Measurements from ENCODE around the gene ITPK1. TPM values are rescaled to one million over a fixed set of nuclear protein-coding genes. Genes with fewer than 3 reads are reported as not detected.
A peak's percentile ranks its signal among the peaks of the same experiment; 100 is the strongest.

ITPK1 gene
- total RNA-seq, 3 donors from 2014 or later (not counting 1 experiment from before 2014, with no cell fraction given) = 73.2 to 74.8 (median 74.4) TPM

GRCh38 chr14:93096691-93097322 is 18.9 kb downstream of the ITPK1 start:
- ATAC-seq = no peak
- no peaks in the 10 kb centered on the region for H3K9me3 ChIP-seq (ENCODE audit: control insufficient read depth, insufficient read depth, low read length)
- WGBS (ENCODE audit: insufficient coverage) = 93% methylated on average over 13 of the region's 13 CpGs
- no peaks in the 10 kb centered on the region for H3K27me3 ChIP-seq (ENCODE audit: control insufficient read depth, insufficient read depth, low read length)
- no peak for TF ChIP-seq CTCF (IDR thresholded peaks at IDR 0.05)
- H3K4me3 Mint-ChIP-seq = no peak overlapping the region
- H3K36me3 Mint-ChIP-seq = no peaks in the 10 kb centered on the region
- peaks cover 26 to 80% of the 10 kb centered on the region in 2 donors for H3K4me1 Mint-ChIP-seq
- intact Hi-C loops (cut with micrococcal nuclease) = no loop called here
- H3K27me3 Mint-ChIP-seq (ENCODE audit: low read depth in 2 of 2) = no peaks in the 10 kb centered on the region
- no peaks in the 10 kb centered on the region for H3K9me3 Mint-ChIP-seq
- no peak for DNase-seq
- peak overlapping the region; percentile 77 to 79 for H3K27ac Mint-ChIP-seq
- H3K4me3 ChIP-seq (ENCODE audit: low read length) = no peak overlapping the region
- no peaks in the 10 kb centered on the region for H3K36me3 ChIP-seq (ENCODE audit: control insufficient read depth, insufficient read depth, low read length)
- peaks cover 17% of the 10 kb centered on the region for H3K4me1 ChIP-seq (ENCODE audit: control insufficient read depth, insufficient read depth, low read length)
- no peak overlapping the region for H3K27ac ChIP-seq (ENCODE audit: low read length)

- Histone ChIP-seq H3K4me3 (ENCODE audit: low read length) (no peak overlapping the region), H3K27ac (ENCODE audit: low read length) (no peak overlapping the region), H3K27me3 (ENCODE audit: control insufficient read depth, insufficient read depth, low read length) (no peaks in the 10 kb centered on the region), H3K9me3 (ENCODE audit: control insufficient read depth, insufficient read depth, low read length) (no peaks in the 10 kb centered on the region), H3K36me3 (ENCODE audit: control insufficient read depth, insufficient read depth, low read length) (no peaks in the 10 kb centered on the region), H3K4me1 (ENCODE audit: control insufficient read depth, insufficient read depth, low read length) (peaks cover 20% of the 10 kb centered on the region)
- WGBS (ENCODE audit: insufficient coverage) = 82% methylated on average over 12 of the region's 13 CpGs
- Mint-ChIP-seq H3K27ac (peak overlapping the region; percentile 77 to 79), H3K4me3 (peak overlapping the region; percentile 43), H3K27me3 (ENCODE audit: low read depth in 2 of 2) (no peaks in the 10 kb centered on the region), H3K4me1 (peaks cover 32 to 84% of the 10 kb centered on the region in 2 donors), H3K9me3 (no peaks in the 10 kb centered on the region), H3K36me3 (no peaks in the 10 kb centered on the region)
- TF ChIP-seq CTCF (IDR thresholded peaks at IDR 0.05) = no peak
- intact Hi-C loops (cut with micrococcal nuclease) = no loop called here
- DNase-seq = no peak
- peak in 1 of 3 donors; percentile 50 for ATAC-seq
These were observed 19.8 kb downstream of the ITPK1 start for GRCh38 chr14:93095742-93096510.

GRCh38 chr14:93094121-93094918 is 21.4 kb downstream of the ITPK1 start:
- WGBS (ENCODE audit: insufficient coverage) = 91% methylated on average over 20 of the region's 20 CpGs
- H3K36me3 Mint-ChIP-seq = no peaks in the 10 kb centered on the region
- DNase-seq (no peak), ATAC-seq (no peak)
- TF ChIP-seq CTCF (IDR thresholded peaks at IDR 0.05) = no peak
- Histone ChIP-seq H3K4me1 (ENCODE audit: control insufficient read depth, insufficient read depth, low read length) (peaks cover 35% of the 10 kb centered on the region), H3K27me3 (ENCODE audit: control insufficient read depth, insufficient read depth, low read length) (no peaks in the 10 kb centered on the region), H3K4me3 (ENCODE audit: low read length) (no peak overlapping the region), H3K9me3 (ENCODE audit: control insufficient read depth, insufficient read depth, low read length) (no peaks in the 10 kb centered on the region), H3K27ac (ENCODE audit: low read length) (no peak overlapping the region), H3K36me3 (ENCODE audit: control insufficient read depth, insufficient read depth, low read length) (no peaks in the 10 kb centered on the region)
- peak overlapping the region; percentile 79 to 81 for H3K27ac Mint-ChIP-seq
- H3K4me3 Mint-ChIP-seq = no peak overlapping the region
- peaks cover 48 to 88% of the 10 kb centered on the region in 2 donors for H3K4me1 Mint-ChIP-seq
- intact Hi-C loops (cut with micrococcal nuclease) = no loop called here
- H3K9me3 Mint-ChIP-seq = no peaks in the 10 kb centered on the region
- no peaks in the 10 kb centered on the region for H3K27me3 Mint-ChIP-seq (ENCODE audit: low read depth in 2 of 2)
